GM18526 (cell line): ENCODE measurements around the gene CRYGS.
A peak's percentile ranks its signal among the peaks of the same experiment; 100 is the strongest.

Experiments
- POLR2A ChIP-seq: IDR thresholded peaks from 3 replicates; pipeline ENCODE4 v1.6.1; 2011; ENCODE audit not compliant: insufficient read length; ENCODE audit errors: extremely low read depth

CRYGS gene

GRCh38 chr3:186529201-186529999 lies 14.8 kb downstream of the CRYGS start:
- TF ChIP-seq POLR2A = no peak

- TF ChIP-seq POLR2A = no peak
Observed at GRCh38 chr3:186526256-186526606, 17.9 kb downstream of the CRYGS start.

- no peak for TF ChIP-seq POLR2A
Observed at GRCh38 chr3:186525369-186526255, 18.6 kb downstream of the CRYGS start.

- no peak for TF ChIP-seq POLR2A
Observed at GRCh38 chr3:186524616-186525015, 19.6 kb downstream of the CRYGS start.

GRCh38 chr3:186523434-186523833 lies 20.7 kb downstream of the CRYGS start:
- no peak for TF ChIP-seq POLR2A

GRCh38 chr3:186523022-186523421 lies 21.2 kb downstream of the CRYGS start:
- no peak for TF ChIP-seq POLR2A

GRCh38 chr3:186520957-186521842 lies 23.0 kb downstream of the CRYGS start:
- no peak for TF ChIP-seq POLR2A

GRCh38 chr3:186520431-186520830 lies 23.7 kb downstream of the CRYGS start:
- TF ChIP-seq POLR2A = no peak

GRCh38 chr3:186519021-186519658 lies 25.0 kb downstream of the CRYGS start:
- peak; percentile 74 for TF ChIP-seq POLR2A

- TF ChIP-seq POLR2A = no peak
Observed at GRCh38 chr3:186517218-186517617, 27.0 kb downstream of the CRYGS start.

- no peak for TF ChIP-seq POLR2A
Observed at GRCh38 chr3:186516646-186517045, 27.5 kb downstream of the CRYGS start.

GRCh38 chr3:186515125-186515524 lies 29.1 kb downstream of the CRYGS start:
- TF ChIP-seq POLR2A = no peak

GRCh38 chr3:186514296-186515002 lies 29.7 kb downstream of the CRYGS start:
- TF ChIP-seq POLR2A = no peak

- TF ChIP-seq POLR2A = no peak
Observed at GRCh38 chr3:186513386-186513785, 30.8 kb downstream of the CRYGS start.
